Measurements from ENCODE around the gene VPS36.
"Not testable (repeated sequence)": the region's sequence is repeated elsewhere in the genome, so short reads cannot be mapped to it uniquely, and the experiment has no call there.

Gene VPS36

GRCh38 chr13:52432456-52432855 is 18.0 kb downstream of the VPS36 start:
- DNase-seq, result no peak

GRCh38 chr13:52428295-52428694 is 22.1 kb downstream of the VPS36 start:
- DNase-seq, result no peak

DNA sequence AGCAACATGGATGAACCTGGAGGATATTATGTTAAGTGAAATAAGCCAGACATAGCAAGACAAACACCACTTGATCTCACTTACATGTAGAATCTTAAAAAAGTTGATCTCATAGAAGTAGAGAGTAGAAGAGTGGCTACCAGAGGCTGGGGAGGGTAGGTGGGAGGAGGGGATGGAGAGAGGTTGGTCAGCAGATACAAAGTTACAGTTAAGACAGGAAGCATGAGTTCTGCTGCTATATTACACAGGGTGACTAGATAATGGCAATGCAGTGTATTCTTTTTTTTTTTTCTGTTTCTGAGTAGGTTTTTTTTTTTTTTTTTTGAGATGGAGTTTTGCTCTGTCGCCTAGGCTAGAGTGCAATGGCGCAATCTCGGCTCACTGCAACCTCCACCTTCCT is 29.2 kb downstream of the VPS36 start:
- DNase-seq, result no peak

- no peak for DNase-seq
These were observed 31.4 kb downstream of the VPS36 start for GRCh38 chr13:52419080-52419479.

DNA sequence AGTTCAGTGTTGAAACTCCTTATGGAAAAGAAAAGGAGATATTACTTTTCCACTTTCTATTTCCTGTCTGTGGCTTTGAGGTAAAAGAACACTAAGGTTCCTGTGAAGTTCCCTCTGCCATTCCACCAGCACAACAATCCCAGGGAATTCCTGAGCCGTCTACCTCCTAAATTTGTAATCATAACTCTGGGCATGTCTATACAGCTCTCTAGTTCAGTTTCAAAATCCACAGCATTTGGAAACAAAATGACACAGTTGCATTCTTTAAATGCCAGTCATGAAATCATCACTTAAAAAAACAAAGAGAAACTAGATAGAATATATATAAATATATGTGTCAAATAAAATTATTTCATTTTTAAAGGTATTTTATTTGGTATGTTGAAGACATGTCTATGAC is 35.5 kb downstream of the VPS36 start:
- DNase-seq, result no peak

- no peak for DNase-seq
These were observed 36.4 kb downstream of the VPS36 start for GRCh38 chr13:52414051-52414450.

DNA sequence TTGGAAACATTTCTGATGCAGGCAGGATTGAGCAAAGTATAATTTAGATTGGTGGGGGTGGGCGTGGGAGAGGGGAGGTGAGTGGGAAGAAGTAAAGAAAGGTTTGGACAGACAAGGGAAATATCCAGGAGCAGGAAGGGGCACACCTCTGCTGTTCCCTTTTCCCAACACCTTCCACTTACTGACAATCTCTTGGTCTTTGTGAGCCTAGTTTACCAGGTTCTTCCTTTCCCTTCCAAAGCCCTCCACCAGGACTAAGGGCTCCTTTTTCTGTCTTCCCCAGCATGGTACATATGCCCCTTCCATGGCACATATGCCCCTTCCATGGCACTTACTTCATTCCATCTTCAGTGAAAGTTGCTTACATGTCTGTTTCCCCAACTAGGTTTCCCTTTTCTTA is 38.3 kb downstream of the VPS36 start:
- DNase-seq, result no peak

GRCh38 chr13:52411629-52412028 is 38.8 kb downstream of the VPS36 start:
- no peak for DNase-seq

DNA sequence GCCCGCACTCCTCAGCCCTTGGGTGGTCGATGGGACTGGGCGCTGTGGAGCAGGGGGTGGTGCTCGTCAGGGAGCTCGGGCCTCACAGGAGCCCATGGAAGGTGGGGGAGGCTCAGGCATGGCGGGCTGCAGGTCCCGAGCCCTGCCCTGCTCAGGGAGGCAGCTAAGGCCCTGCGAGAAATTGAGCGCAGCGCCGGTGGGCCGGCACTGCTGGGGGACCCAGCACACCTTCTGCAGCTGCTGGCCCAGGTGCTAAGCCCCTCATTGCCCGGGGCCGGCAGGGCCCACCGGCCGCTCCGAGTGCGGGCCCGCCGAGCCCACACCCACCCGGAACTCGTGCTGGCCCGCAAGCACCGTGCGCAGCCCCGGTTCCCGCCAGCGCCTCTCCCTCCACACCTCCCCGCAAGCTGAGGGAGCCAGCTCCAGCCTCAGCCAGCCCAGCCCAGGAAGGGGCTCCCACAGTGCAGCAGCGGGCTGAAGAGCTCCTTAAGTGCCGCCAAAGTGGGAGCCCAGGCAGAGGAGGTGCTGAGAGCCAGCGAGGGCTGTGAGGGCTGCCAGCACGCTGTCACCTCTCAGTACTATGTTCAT is 42.3 kb downstream of the VPS36 start:
- DNase-seq, result not testable (repeated sequence)

DNA sequence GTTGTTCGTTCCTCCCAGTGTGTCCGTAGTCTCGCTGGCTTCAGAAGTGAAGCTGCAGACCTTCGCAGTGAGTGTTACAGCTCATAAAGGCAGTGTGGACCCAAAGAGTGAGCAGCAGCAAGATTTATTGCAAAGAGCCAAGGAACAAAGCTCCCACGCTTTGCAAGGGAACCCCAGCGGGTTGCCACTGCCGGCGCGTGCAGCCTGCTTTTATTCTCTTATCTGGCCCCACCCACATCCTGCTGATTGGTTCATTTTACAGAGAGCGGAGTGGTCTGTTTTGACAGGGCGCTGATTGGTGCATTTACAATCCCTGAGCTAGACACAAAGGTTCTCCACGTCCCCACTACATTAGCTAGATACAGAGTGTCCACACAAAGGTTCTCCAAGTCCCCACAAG is 43.0 kb downstream of the VPS36 start:
- not testable (repeated sequence) for DNase-seq

DNA sequence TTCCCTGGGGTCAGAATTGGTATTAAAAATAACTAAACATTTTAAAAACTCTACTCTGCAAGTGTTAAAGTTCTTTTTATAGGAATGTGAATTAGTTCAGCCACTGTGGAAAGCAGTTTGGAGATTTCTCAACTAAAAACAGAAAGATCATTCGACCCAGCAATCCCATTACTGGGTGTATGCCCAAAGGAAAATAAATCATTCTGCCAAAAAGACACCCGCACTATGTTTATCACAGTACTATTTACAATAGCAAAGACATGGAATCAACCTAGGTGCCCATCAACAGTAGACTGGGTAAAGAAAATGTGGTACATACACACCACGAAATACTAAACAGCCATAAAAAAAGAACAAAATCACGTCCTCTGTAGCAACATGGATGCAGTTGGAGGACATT is 43.8 kb downstream of the VPS36 start:
- no peak for DNase-seq

DNA sequence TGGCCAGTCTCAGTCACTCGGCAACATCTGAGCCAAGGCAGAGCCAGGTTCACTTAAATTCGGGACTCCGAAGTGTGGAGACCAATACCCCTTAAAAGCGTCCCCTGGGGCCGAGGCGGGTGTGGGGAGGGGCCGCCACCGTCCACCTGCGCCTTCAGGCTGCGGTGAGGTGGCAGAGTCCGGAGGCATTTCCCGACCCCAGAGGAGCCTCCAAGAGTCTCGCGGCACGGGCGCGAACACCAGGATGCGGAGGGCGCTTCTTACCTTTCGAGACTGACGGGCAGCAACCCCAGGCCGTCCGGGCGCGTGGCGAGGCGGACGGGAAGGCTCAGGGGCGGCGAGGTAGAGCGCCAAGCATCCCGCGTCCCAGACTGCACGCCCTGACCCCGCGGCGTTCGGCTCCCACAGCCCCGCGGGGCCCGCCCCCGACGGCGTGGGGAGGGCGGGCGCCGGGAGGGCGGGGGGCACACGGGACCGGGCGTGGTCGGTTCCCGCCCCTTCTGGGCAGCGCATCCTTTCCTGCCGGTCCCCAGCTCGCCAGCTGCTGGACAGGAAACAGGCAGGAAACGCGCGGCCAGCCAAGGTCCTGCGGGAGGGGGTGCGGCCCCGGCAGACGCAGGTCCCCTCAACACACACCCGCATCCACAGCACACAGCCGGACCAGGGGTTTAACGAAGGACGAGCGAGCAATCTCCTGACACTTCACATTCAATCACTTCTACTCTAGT is 44.5 kb downstream of the VPS36 start, which contains the start of gene THSD1:
THSD1 (minus strand) TSS at position 406 of the 728 bp plus-strand sequence. CDS start 3,572 bp downstream, outside the sequence.
- DNase-seq, result peak; percentile 4

DNA sequence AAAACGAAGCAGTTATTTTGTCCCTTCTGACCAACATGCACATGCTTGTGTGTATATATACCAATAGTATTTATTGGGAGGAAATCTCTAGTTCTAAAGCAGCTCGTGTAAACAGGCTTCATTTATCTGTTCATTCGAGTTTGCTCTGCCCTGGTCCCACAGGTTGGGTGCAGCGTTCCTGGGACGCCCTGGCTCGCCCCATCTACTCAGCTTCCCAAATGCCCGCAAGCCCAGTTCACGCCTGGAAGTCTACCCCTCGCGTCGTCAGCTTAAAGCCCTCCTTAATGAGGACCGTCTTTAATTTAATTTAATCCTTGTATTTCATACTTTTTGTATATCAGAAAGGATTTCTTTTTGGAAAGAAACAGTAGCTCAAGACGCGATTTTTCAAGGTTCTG is 45.1 kb downstream of the VPS36 start:
- no peak for DNase-seq

- no peak for DNase-seq
These were observed 50.7 kb downstream of the VPS36 start for GRCh38 chr13:52399708-52400107.

DNA sequence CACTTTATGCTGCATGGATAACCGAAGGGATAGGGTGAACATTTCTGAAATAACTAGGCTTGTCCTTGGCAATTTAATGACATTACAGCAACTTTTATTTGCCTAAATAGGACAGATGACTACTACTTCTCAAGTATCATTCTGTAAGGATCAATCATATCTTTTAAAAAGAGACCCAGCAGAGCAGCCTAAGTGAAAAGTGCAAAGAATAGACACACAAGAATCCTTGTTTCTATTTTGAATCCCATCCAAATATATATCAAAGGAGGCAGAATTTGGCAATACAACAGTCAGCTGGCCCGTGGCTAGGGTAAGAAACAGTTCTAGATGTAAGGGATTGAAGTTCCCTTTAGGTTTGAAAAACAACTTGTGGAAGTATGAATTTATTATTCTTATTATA is 51.4 kb downstream of the VPS36 start:
- DNase-seq, result no peak

GRCh38 chr13:52395704-52396103 is 54.7 kb downstream of the VPS36 start:
- DNase-seq, result no peak

DNA sequence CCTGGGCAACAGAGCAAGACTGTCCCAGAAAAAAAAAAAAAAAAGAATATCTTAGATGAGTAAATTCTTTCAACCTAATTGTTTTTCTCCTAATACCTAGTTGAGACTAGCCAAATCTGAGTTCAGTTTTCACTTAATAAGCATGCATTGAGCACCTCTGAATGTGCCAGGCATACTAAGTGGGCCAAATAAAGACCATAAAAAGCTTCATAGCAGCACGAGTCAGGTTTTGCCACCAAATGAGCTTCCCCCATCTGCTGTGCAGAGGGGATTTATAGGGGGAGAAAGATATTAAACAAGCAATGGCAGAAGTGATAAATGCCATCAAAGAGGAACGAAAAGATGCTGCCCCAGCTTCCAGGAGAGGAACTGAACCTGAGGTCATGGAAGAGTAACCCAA is 55.8 kb downstream of the VPS36 start:
- no peak for DNase-seq

- DNase-seq, result no peak
These were observed 56.7 kb downstream of the VPS36 start for GRCh38 chr13:52393572-52394357.

DNA sequence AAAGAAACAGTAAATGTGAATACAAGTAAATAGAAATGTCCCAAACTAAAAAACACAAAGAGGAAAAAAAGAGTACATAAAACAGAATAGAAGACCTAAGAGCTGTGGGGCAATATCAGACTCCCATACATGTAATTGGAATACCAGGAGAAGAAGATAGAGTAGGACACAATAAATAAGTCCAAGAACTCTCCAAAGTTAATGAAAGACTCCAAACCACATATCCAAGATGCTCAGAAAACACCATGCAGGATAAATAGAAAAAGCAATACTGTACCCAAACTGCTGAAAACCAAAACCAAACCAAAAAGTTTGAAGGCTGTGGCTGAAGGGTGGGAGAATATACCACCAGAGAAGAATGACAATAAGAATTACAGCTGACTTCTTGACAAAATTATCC is 62.7 kb downstream of the VPS36 start:
- no peak for DNase-seq

GRCh38 chr13:52385870-52386269 is 64.6 kb downstream of the VPS36 start:
- DNase-seq, result no peak

GRCh38 chr13:52383366-52383765 is 67.1 kb downstream of the VPS36 start:
- no peak for DNase-seq

DNA sequence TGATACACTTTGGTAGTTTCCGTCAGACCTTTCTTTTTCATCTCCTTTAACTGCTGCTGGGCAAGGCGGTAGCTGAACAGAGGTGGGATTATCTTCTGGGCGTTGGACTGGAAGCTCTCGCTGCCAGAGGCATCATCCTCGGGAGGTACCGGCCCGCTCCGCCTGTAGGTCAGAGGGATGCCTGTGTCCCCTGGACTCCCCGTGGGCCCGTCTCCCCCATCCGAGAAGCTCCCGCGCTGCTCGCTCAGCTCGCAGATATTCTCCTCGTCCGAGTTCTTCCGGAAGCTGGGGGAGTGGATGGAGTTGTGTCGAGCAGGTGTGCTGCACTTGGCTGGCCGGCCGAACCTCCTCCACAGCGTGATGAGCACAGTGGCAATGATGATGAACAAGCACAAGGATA is 72.1 kb downstream of the VPS36 start:
- no peak for DNase-seq

DNA sequence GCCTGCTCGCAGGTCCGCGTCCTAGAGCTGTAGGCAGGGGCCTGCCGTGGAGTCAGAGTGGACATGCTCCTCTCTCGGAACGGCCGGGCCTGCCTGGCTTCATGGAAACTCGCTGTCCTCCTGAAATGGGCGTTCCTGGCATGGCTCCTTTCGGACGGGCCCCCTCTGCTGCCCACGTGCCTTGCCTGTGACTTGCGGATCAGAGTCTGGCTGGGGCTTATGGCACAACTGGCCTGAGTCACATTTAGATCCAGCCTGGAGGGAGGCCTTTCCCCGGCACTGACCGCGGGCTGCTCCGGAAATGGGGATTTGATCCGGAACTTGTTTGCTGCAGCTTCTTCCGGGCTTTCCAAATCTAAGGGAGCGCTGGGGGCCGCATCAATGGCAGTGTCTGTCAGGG is 72.5 kb downstream of the VPS36 start:
- no peak for DNase-seq

DNA sequence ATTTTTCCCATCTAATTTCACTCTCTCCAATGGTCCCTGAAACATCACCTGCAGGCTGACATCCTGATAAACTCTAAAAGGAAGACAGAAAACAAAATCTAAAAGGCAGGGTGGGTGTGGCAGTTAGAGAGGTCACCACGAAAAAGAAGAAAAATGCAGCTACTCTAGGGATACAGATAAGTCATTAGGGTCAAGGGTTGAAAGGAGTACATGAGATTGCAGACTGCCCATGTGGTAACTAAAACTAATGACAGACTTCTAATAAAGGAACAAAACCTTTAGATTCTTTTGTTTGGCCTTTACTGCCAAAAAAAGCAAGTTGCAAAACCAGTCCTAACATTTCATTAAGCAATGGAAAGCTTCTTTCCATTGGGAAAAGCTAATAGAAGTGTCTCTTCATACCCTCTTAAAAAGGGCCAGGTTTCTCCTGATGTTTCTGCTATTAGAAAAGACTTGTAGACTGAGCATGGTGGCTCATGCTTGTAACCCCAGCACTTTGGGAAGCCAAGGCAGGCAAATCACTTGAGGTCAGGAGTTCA is 75.5 kb downstream of the VPS36 start:
- DNase-seq, result no peak

Measured in T-helper 9 cell (primary cell).